ES-I3 (cell line): Measurements from ENCODE around the gene SLC11A2.

Experiments
- H3K36me3 ChIP-seq: 2 replicates; pipeline ENCODE4 v1.6.1; 2013; ENCODE audit warnings: mild to moderate bottlenecking, low read length, control low read depth, moderate library complexity; ENCODE audit not compliant: insufficient read depth
- H3K4me1 ChIP-seq: 2 replicates; pipeline ENCODE4 v1.6.1; 2013; ENCODE audit warnings: mild to moderate bottlenecking, control low read depth, low read length; ENCODE audit not compliant: insufficient read depth
- H3K9ac ChIP-seq: 2 replicates; pipeline ENCODE4 v1.6.1; 2013; ENCODE audit warnings: low read depth, mild to moderate bottlenecking, low read length, moderate library complexity
- H3K9me3 ChIP-seq: 2 replicates; pipeline ENCODE4 v1.6.1; 2013; ENCODE audit warnings: mild to moderate bottlenecking, low read length, moderate library complexity; ENCODE audit not compliant: control insufficient read depth, insufficient read depth

SLC11A2 gene

DNA sequence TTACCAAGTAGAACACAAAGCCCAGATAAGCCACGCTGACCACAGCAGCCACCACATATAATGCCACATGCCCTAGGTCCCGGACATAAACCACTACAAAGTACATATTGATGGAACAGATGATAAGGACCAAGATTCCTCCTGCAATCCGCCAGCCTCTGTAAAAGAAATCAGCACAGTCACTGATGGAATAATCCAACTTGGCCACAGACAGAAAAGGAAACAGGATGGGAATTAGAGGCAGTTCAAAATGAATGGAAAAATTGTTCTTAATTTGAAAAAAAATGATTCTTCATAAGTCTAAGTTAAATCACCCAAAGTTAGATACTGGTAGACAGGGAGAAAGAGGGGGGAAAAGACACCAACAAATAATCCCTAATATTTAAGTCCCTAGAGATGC lies 35.4 kb downstream of the SLC11A2 start:
- peaks cover 14% of the 10 kb centered on the region for H3K36me3 ChIP-seq
- H3K9ac ChIP-seq: no peak overlapping the region
- H3K9me3 ChIP-seq: no peaks in the 10 kb centered on the region
- no peaks in the 10 kb centered on the region for H3K4me1 ChIP-seq

GRCh38 chr12:50990147-50990727 lies 35.9 kb downstream of the SLC11A2 start:
- Histone ChIP-seq H3K9me3 (no peaks in the 10 kb centered on the region), H3K4me1 (no peaks in the 10 kb centered on the region), H3K9ac (no peak overlapping the region), H3K36me3 (peaks cover 14% of the 10 kb centered on the region)

DNA sequence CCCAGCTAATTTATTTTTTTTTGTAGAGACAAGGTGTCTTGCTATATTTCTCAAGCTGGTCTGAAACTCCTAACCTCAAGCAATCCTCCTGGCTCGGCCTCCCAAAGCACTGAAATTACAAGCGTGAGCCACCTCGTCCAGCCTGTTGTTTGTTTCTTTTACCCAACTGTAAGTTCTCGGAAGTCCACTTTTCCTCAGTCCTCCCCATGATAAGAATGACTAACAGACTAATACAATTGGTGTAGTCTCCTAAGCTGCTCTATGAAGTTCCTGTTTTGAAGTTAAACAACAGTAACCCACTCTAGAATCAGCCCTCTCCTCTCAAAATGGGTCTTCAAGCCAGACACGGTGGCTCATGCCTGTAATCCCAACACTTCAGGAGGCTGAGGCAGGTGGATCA lies 37.3 kb downstream of the SLC11A2 start:
- Histone ChIP-seq H3K9ac (no peak overlapping the region), H3K4me1 (no peaks in the 10 kb centered on the region), H3K9me3 (no peaks in the 10 kb centered on the region), H3K36me3 (peaks cover 14% of the 10 kb centered on the region)

GRCh38 chr12:50988051-50988450 lies 38.1 kb downstream of the SLC11A2 start:
- H3K9me3 ChIP-seq: no peaks in the 10 kb centered on the region
- H3K4me1 ChIP-seq: no peaks in the 10 kb centered on the region
- no peak overlapping the region for H3K9ac ChIP-seq
- H3K36me3 ChIP-seq: peaks cover 14% of the 10 kb centered on the region

- Histone ChIP-seq H3K4me1 (no peaks in the 10 kb centered on the region), H3K9ac (no peak overlapping the region), H3K9me3 (no peaks in the 10 kb centered on the region), H3K36me3 (peaks cover 14% of the 10 kb centered on the region)
Measured at GRCh38 chr12:50986966-50987737, 39.0 kb downstream of the SLC11A2 start.

DNA sequence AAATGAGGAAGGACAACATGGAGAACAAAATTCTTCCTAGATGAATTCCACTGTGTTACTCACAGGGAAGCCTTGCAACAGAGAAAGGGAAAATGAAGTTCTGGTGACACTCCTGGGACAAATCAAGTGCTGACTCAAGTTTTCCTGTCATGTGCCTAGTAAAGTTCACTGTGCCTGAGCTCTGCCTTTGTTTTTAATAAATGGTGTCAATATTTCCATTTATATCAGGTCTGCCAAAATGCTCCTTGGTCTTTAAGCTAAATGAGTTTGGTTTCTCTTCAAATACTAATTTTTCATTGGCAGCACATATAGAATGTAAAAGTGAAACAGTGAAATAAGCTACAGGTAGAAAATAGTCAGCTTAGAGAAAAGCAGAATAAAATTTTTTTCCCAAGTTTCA lies 40.9 kb downstream of the SLC11A2 start:
- Histone ChIP-seq H3K9me3 (no peaks in the 10 kb centered on the region), H3K4me1 (peaks cover 3% of the 10 kb centered on the region; the same call in 1 of the 2 replicates), H3K36me3 (peaks cover 8% of the 10 kb centered on the region), H3K9ac (no peak overlapping the region)

DNA sequence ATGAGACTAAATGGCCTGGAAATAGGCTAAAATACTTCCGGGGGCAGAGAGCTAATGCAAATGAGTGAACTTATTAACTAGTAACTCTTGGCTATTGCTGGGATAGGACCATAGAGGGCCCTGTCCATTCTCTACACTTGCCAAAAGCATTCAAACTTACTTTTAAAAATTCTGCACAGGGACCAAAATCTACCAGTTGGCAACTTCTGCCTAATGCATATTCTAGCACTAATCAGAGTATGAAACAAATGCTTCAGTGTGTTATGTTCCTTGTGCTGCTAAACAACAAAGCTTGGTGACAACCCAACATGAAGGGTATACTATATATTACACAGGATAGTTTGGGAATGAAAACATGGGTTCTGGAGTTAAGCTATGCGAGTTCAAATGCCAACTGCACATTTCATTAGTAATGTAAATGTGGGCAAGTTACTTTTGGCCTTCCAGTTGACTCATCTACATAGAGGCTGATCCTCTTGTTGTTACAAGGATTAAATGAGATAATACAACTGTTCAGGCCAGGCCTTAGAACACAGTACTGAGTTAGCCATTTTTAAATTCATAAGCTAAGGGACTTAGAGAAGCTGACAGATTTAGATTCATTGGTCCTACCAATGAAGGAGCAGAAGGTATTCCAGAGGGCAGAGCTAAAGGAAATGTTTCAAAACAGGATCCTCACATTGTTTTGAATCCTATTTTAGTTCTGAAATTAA lies 41.4 kb downstream of the SLC11A2 start:
- H3K9ac ChIP-seq: no peak overlapping the region
- no peaks in the 10 kb centered on the region for H3K9me3 ChIP-seq
- peaks cover 3% of the 10 kb centered on the region; the same call in 1 of the 2 replicates for H3K4me1 ChIP-seq
- H3K36me3 ChIP-seq: peaks cover 6% of the 10 kb centered on the region; the same call in 1 of the 2 replicates

GRCh38 chr12:50981319-50982239 lies 44.6 kb downstream of the SLC11A2 start:
- Histone ChIP-seq H3K9me3 (no peaks in the 10 kb centered on the region), H3K9ac (no peak overlapping the region), H3K36me3 (no peaks in the 10 kb centered on the region), H3K4me1 (peaks cover 3% of the 10 kb centered on the region; the same call in 1 of the 2 replicates)

DNA sequence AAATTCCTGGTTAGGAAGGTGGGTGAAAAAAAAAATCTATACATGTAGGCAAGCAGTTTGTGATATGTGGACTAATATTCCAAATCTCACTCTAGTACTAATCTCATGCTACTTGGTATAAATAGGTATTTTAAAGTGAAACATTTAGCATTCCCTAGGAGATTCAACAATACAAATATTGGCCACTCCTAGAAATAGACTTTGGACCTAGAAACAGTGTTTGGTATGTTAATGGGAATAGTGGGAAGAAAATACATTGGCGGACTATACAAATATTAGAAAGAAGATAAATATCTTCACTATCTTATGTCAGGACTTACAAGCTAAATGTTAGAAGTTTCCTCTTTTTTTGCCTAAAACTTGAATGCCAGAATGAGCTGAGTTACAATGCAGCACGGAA lies 45.6 kb downstream of the SLC11A2 start:
- no peaks in the 10 kb centered on the region for H3K36me3 ChIP-seq
- no peak overlapping the region for H3K9ac ChIP-seq
- peaks cover 3% of the 10 kb centered on the region; the same call in 1 of the 2 replicates for H3K4me1 ChIP-seq

GRCh38 chr12:50979369-50980052 lies 46.7 kb downstream of the SLC11A2 start:
- no peaks in the 10 kb centered on the region for H3K9me3 ChIP-seq
- H3K4me1 ChIP-seq: peaks cover 3% of the 10 kb centered on the region; the same call in 1 of the 2 replicates
- no peaks in the 10 kb centered on the region for H3K36me3 ChIP-seq
- H3K9ac ChIP-seq: no peak overlapping the region

More for the DNA sequence above, 45.6 kb downstream of the SLC11A2 start:
- H3K9me3 ChIP-seq: no peaks in the 10 kb centered on the region

GRCh38 chr12:50971946-50972345 lies 54.2 kb downstream of the SLC11A2 start:
- Histone ChIP-seq H3K36me3 (no peaks in the 10 kb centered on the region), H3K9ac (no peak overlapping the region), H3K9me3 (peaks cover 11% of the 10 kb centered on the region; the same call in 1 of the 2 replicates), H3K4me1 (no peaks in the 10 kb centered on the region)

- Histone ChIP-seq H3K36me3 (no peaks in the 10 kb centered on the region), H3K4me1 (no peaks in the 10 kb centered on the region), H3K9ac (no peak overlapping the region), H3K9me3 (no peaks in the 10 kb centered on the region)
Measured at GRCh38 chr12:50964432-50964831, 61.8 kb downstream of the SLC11A2 start.

- H3K4me1 ChIP-seq: no peaks in the 10 kb centered on the region
- no peaks in the 10 kb centered on the region for H3K36me3 ChIP-seq
- no peaks in the 10 kb centered on the region for H3K9me3 ChIP-seq
- no peak overlapping the region for H3K9ac ChIP-seq
Measured at GRCh38 chr12:50961708-50962107, 64.5 kb downstream of the SLC11A2 start.
